Liver (tissue), 9 donors: ENCODE measurements around the gene JAZF1. TPM values are rescaled to one million over a fixed set of nuclear protein-coding genes. Genes with fewer than 3 reads are reported as not detected.

ENCODE experiments used
- DNase-seq: peaks from one replicate; pipeline ENCODE4 v3.0.0-alpha.2; 2017; ENCODE audit warnings: low spot score
- H3K27ac ChIP-seq, 2 donors: one replicate each; pipeline ENCODE4 v1.7.0; 2013; ENCODE audit warnings: inconsistent platforms in 2 of 2, low read length in 2 of 2, control low read depth in 1 of 2, low read depth in 1 of 2, mild to moderate bottlenecking in 1 of 2
- H3K27me3 ChIP-seq, 4 donors: one replicate each; pipeline versions ENCODE4 v1.6.1 to v1.7.0; 2013; ENCODE audit warnings: low read length in 3 of 4, inconsistent platforms in 1 of 4, mild to moderate bottlenecking in 1 of 4, moderate library complexity in 1 of 4; ENCODE audit not compliant: control insufficient read depth in 4 of 4, insufficient read depth in 4 of 4
- H3K36me3 ChIP-seq, 4 donors: one replicate each; pipeline versions ENCODE4 v1.6.1 to v1.7.0; 2013; ENCODE audit warnings: low read length in 3 of 4, mild to moderate bottlenecking in 3 of 4, low read depth in 1 of 4, moderate library complexity in 1 of 4; ENCODE audit not compliant: control insufficient read depth in 4 of 4, insufficient read depth in 3 of 4
- H3K4me1 ChIP-seq, 4 donors: one replicate each; pipeline versions ENCODE4 v1.6.1 to v1.7.0; 2013; ENCODE audit warnings: low read length in 3 of 4, mild to moderate bottlenecking in 3 of 4, moderate library complexity in 1 of 4; ENCODE audit not compliant: control insufficient read depth in 4 of 4, insufficient read depth in 4 of 4
- H3K4me3 ChIP-seq, 3 donors: one replicate each; pipeline versions ENCODE4 v1.6.1 to v1.7.0; 2013; ENCODE audit warnings: low read length in 3 of 3, control low read depth in 1 of 3, low read depth in 1 of 3, mild to moderate bottlenecking in 1 of 3
- H3K9ac ChIP-seq, 2 donors: one replicate each; pipeline ENCODE4 v1.7.0; 2013; ENCODE audit warnings: low read length in 2 of 2, mild to moderate bottlenecking in 2 of 2, moderate library complexity in 2 of 2, control low read depth in 1 of 2, low read depth in 1 of 2
- H3K9me3 ChIP-seq, 4 donors: one replicate each; pipeline versions ENCODE4 v1.6.1 to v1.7.0; 2013; ENCODE audit warnings: low read length in 3 of 4; ENCODE audit not compliant: control insufficient read depth in 4 of 4
- CTCF ChIP-seq: fragments of 150-350 bp; IDR thresholded peaks from 2 replicates; pipeline ENCODE4 v1.5.1; 2017; ENCODE audit warnings: improper control_type of control experiment, low read depth, low read length; ENCODE audit not compliant: missing input control
- FOXA1 ChIP-seq: IDR thresholded peaks from 2 replicates; pipeline ENCODE4 v1.6.1; 2016; ENCODE audit warnings: antibody characterized with exemption
- FOXA2 ChIP-seq: IDR thresholded peaks from 2 replicates; pipeline ENCODE4 v1.6.1; 2016; ENCODE audit warnings: antibody characterized with exemption
- GABPA ChIP-seq, 2 donors: IDR thresholded peaks in 1 of 2; conservative IDR thresholded peaks in 1 of 2; 2 replicates each; pipeline ENCODE4 v1.6.1; 2016; ENCODE audit warnings: antibody characterized with exemption in 2 of 2, mild to moderate bottlenecking in 1 of 2, moderate library complexity in 1 of 2
- NR2F2 ChIP-seq: IDR thresholded peaks from 2 replicates; pipeline ENCODE4 v1.6.1; 2016; ENCODE audit warnings: antibody characterized with exemption
- REST ChIP-seq: IDR thresholded peaks from 2 replicates; pipeline ENCODE4 v1.6.1; 2016; ENCODE audit warnings: antibody characterized with exemption, mild to moderate bottlenecking
- RXRA ChIP-seq, 2 donors: IDR thresholded peaks; 2 replicates each; pipeline ENCODE4 v1.6.1; 2017 to 2018; ENCODE audit warnings: antibody characterized with exemption in 2 of 2, mild to moderate bottlenecking in 1 of 2
- SP1 ChIP-seq: IDR thresholded peaks from 2 replicates; pipeline ENCODE4 v1.6.1; 2018; ENCODE audit warnings: antibody characterized with exemption, mild to moderate bottlenecking
- TAF1 ChIP-seq: conservative IDR thresholded peaks from 2 replicates; pipeline ENCODE4 v1.6.1; 2016; ENCODE audit warnings: antibody characterized with exemption, mild to moderate bottlenecking
- YY1 ChIP-seq: IDR thresholded peaks from 2 replicates; pipeline ENCODE4 v1.6.1; 2016; ENCODE audit warnings: antibody characterized with exemption, mild to moderate bottlenecking
- ZBTB33 ChIP-seq: IDR thresholded peaks from 2 replicates; pipeline ENCODE4 v1.6.1; 2016; ENCODE audit warnings: antibody characterized with exemption
- WGBS: extraction: QIAGEN DNeasy Blood & Tissue Kit; methylation state at CpG from one replicate; pipeline ENCODE4 v1.1.7; 2013; 5-methylcytosine and 5-hydroxymethylcytosine counted together
- polyA plus RNA-seq, 2 donors: library from polyadenylated mRNA; stranded (reverse) in 1 of 2; unstranded in 1 of 2; fragments of 200-250 nt in 1 of 2; fragments of >200 nt in 1 of 2; fragmentation: Nextera tagmentation in 1 of 2; extraction: Ambion mirVana in 1 of 2; gene quantifications; one replicate each; pipeline versions ENCODE4 v1.2.1 to v1.2.3, GENCODE V29; 2013 to 2015
- total RNA-seq, 2 donors: library from RNA; depleted of rRNA; stranded (reverse); fragments of >200 nt; gene quantifications; one replicate each; pipeline ENCODE4 v1.2.3, GENCODE V29; 2014
- donor health status: healthy.
- donor health status: healthy.
- donor health status: healthy.
- donor health status: healthy.
- donor health status: healthy.

JAZF1 gene
- total and polyA plus RNA-seq, 4 donors, result 2.7 to 17.8 (median 4.0) TPM

- H3K27me3 ChIP-seq, result no peaks in the 10 kb centered on the region
- H3K9ac ChIP-seq, result no peak overlapping the region
- no peak for DNase-seq
- H3K27ac ChIP-seq, result no peak overlapping the region
- TF ChIP-seq FOXA1 (no peak), CTCF (no peak), FOXA2 (no peak), TAF1 (no peak), SP1 (no peak), RXRA (IDR thresholded peaks at IDR 0.05) (no peak), ZBTB33 (no peak), NR2F2 (no peak), REST (no peak)
- 97% methylated on average over 6 of the region's 6 CpGs for WGBS
- H3K4me1 ChIP-seq, result no peaks in the 10 kb centered on the region
- no peaks in the 10 kb centered on the region for H3K9me3 ChIP-seq
- H3K36me3 ChIP-seq, result no peaks in the 10 kb centered on the region
- no peak overlapping the region for H3K4me3 ChIP-seq
Measured at GRCh38 chr7:27969346-27969745, 211.2 kb downstream of the JAZF1 start.

- TF ChIP-seq YY1 (no peak), RXRA (IDR thresholded peaks at IDR 0.05) (no peak), GABPA (IDR thresholded peaks at IDR 0.05 in 1 of 2, conservative IDR thresholded peaks at IDR 0.05 in 1 of 2) (no peak), FOXA2 (no peak), TAF1 (no peak)
- 96% methylated on average over 1 of the region's 1 CpG for WGBS
Measured at GRCh38 chr7:27967639-27968038, 213.0 kb downstream of the JAZF1 start.

More at GRCh38 chr7:27967639-27968038, 213.0 kb downstream of the JAZF1 start:
- Histone ChIP-seq H3K4me1 (no peaks in the 10 kb centered on the region), H3K9ac (no peak overlapping the region), H3K36me3 (no peaks in the 10 kb centered on the region), H3K4me3 (no peak overlapping the region), H3K9me3 (no peaks in the 10 kb centered on the region), H3K27ac (no peak overlapping the region), H3K27me3 (no peaks in the 10 kb centered on the region)
- DNase-seq, result no peak
